MCF 10A (cell line): ENCODE results near the gene KCNAB3. TPM values are rescaled to one million over a fixed set of nuclear protein-coding genes. Genes with fewer than 3 reads are reported as not detected.
A peak's percentile ranks its signal among the peaks of the same experiment; 100 is the strongest.

ENCODE experiments used
- BruUV-seq: library from RNA; stranded (reverse); fragments of 400-500 nt; replicated peaks from 2 replicates; lab custom pipeline; 2021; lab: Mats Ljungman, UMichigan
- CTCF ChIA-PET: fragments of 300-600 bp; sonication (Branson Sonifier 250); formaldehyde crosslinking; extraction: SDS; loops from one replicate; lab custom pipeline; 2021; ENCODE audit warnings: antibody characterized with exemption, inconsistent platforms; lab: Yijun Ruan, JAX
- POLR2A ChIA-PET: fragments of 300-600, 350-650 bp; sonication (Branson Sonifier 250); formaldehyde crosslinking; extraction: SDS; loops from one replicate; lab custom pipeline; 2020; ENCODE audit warnings: antibody characterized with exemption, inconsistent platforms; lab: Yijun Ruan, JAX
- DNase-seq: peaks from one replicate; pipeline ENCODE4 v3.0.0-alpha.2; 2018; ENCODE audit not compliant: unreplicated experiment
- H3K27ac Mint-ChIP-seq: one replicate; pipeline ENCODE4 v1.8.0; 2022; ENCODE audit warnings: mild to moderate bottlenecking, low read depth, mixed read lengths; ENCODE audit not compliant: unreplicated experiment
- H3K27me3 Mint-ChIP-seq: one replicate; pipeline ENCODE4 v1.8.0; 2022; ENCODE audit warnings: mixed read lengths; ENCODE audit not compliant: insufficient read depth, unreplicated experiment
- H3K36me3 Mint-ChIP-seq: one replicate; pipeline ENCODE4 v1.8.0; 2022; ENCODE audit warnings: mild to moderate bottlenecking, moderate library complexity, mixed read lengths; ENCODE audit not compliant: insufficient read depth, unreplicated experiment
- H3K4me1 Mint-ChIP-seq: one replicate; pipeline ENCODE4 v1.8.0; 2022; ENCODE audit warnings: mixed read lengths; ENCODE audit not compliant: insufficient read depth, unreplicated experiment
- H3K4me3 Mint-ChIP-seq: one replicate; pipeline ENCODE4 v1.8.0; 2022; ENCODE audit warnings: mild to moderate bottlenecking, moderate library complexity, mixed read lengths; ENCODE audit not compliant: unreplicated experiment
- H3K9me3 Mint-ChIP-seq: one replicate; pipeline ENCODE4 v1.8.0; 2022; ENCODE audit warnings: mixed read lengths; ENCODE audit not compliant: unreplicated experiment
- CTCF ChIP-seq: fragments of 200-600 bp; IDR thresholded peaks from one replicate; pipeline ENCODE4 v1.8.0; 2022; ENCODE audit warnings: antibody characterized with exemption, mild to moderate bottlenecking; ENCODE audit not compliant: unreplicated experiment
- intact Hi-C: fragments of 100-400 bp; cut with micrococcal nuclease; formaldehyde crosslinking; loops from 2 replicates; pipeline ENCODE4 v1.14.1; 2022
- total RNA-seq: library from RNA; stranded (reverse); gene quantifications from 2 replicates; pipeline ENCODE4 v1.2.3, GENCODE V29; 2022

The KCNAB3 gene
- total RNA-seq, 1 experiment from 2014 or later, result 4.2 TPM

GRCh38 chr17:7930841-7931631 lies 1.4 kb upstream of the KCNAB3 start:
- POLR2A ChIA-PET, result interaction anchor here (0.6 to 4.0 kb wide), 28 partner anchors 9 to 577 kb away, joined by 3 to 103 read pairs (median 6); partner anchors contain the start of genes ALOXE3, AURKB, CYB5D1 and FXR2
- no peak for TF ChIP-seq CTCF
- intact Hi-C loops, result loop anchor here (5.0 kb wide), 2 partner anchors 51 to 111 kb away; no protein-coding TSS in a partner anchor
- no peak for DNase-seq
- TSS peak; percentile 82 for BruUV-seq
- Mint-ChIP-seq H3K27ac (peak overlapping the region; percentile 96), H3K4me3 (peak overlapping the region; percentile 95), H3K4me1 (peaks cover 22% of the 10 kb centered on the region), H3K36me3 (peaks cover 17% of the 10 kb centered on the region), H3K9me3 (no peaks in the 10 kb centered on the region), H3K27me3 (no peaks in the 10 kb centered on the region)
- CTCF ChIA-PET, result interaction anchor here (0.6 to 3.4 kb wide), 10 partner anchors 11 to 162 kb away, joined by 3 to 20 read pairs (median 4); no protein-coding TSS in a partner anchor

DNA sequence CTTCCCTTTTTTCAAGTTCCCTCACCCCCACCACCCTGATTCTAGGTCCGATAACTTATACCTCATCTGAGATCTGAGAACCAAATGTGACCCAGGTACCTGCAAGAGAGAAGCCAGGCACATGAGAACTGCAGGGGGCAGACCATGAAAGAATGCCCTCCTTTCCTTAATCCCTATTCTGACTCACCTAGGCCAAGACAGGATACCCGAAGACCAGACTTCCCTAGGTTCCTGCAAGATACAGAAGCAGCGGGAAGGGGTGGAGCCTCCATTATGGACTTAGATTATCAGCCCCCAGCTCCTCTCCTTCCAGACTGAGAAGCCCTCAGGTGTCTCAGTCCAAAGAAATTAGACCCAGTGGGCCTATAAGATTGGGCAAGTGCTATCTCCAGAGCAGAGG lies 2.1 kb downstream of the KCNAB3 start:
- Mint-ChIP-seq H3K9me3 (no peaks in the 10 kb centered on the region), H3K27ac (no peak overlapping the region), H3K4me1 (peaks cover 8% of the 10 kb centered on the region), H3K4me3 (no peak overlapping the region), H3K27me3 (no peaks in the 10 kb centered on the region), H3K36me3 (no peaks in the 10 kb centered on the region)
- no peak for DNase-seq
- CTCF ChIA-PET, result no interaction called here
- BruUV-seq, result no TSS peak
- no peak for TF ChIP-seq CTCF
- intact Hi-C loops, result no loop called here
- POLR2A ChIA-PET, result interaction anchor here (1.8 kb wide), 1 partner anchor 12 kb away, joined by 11 read pairs; the partner anchor contains the start of gene RNF227

- CTCF ChIA-PET, result interaction anchor here (0.7 kb wide), 1 partner anchor 13 kb away, joined by 3 read pairs; no protein-coding TSS in a partner anchor
Observed at GRCh38 chr17:7922845-7923628, 6.6 kb downstream of the KCNAB3 start.

More at GRCh38 chr17:7922845-7923628, 6.6 kb downstream of the KCNAB3 start:
- no peak for TF ChIP-seq CTCF
- Mint-ChIP-seq H3K36me3 (no peaks in the 10 kb centered on the region), H3K9me3 (no peaks in the 10 kb centered on the region), H3K4me3 (no peak overlapping the region), H3K27me3 (no peaks in the 10 kb centered on the region), H3K4me1 (no peaks in the 10 kb centered on the region), H3K27ac (peak overlapping the region; percentile 25)
- intact Hi-C loops, result no loop called here
- DNase-seq, result no peak
- POLR2A ChIA-PET, result interaction anchor here (1.5 kb wide), 1 partner anchor 10 kb away, joined by 4 read pairs; no protein-coding TSS in a partner anchor
- BruUV-seq, result no TSS peak
